ENCODE results near the gene HAUS2.

DNA sequence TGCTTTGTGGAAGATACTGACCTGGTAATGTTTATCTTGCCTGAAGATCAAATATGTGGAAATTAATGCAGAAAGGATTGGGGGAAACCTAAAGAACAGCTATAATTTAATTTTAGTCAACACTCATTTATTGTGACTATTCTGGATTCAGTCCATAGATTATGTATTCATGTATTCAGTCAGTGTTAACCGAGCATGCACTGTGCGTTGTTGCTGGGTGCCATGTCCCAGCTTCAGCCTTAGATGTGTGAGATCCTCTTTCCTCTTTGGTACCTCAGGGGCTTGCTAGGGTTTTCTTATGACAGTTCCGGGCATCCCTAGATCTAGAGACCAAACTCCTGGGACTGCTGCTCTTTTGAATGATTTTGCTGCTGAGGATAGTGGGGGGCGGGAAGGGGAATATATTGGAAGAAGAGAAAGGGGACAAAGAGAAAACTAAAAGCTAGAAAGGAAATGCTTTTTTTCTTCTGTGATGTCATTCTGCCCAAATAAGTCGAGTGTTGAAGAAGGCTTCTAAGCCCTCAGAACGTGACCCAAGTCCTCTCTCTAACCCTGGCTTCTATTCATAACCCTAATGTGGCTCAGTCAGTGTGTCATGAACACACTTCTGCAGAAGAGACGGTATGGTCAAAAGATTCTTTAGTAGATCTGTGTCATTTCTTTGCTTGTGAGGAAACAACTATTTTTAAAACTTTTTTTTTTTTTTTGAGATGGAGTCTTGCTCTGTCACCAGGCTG lies 60.3 kb downstream of the HAUS2 start:
- TF ChIP-seq CTCF (IDR thresholded peaks at IDR 0.05; ENCODE audit: borderline replicate concordance, extremely low read depth, low read length, poor library complexity, severe bottlenecking) (no peak), EZH2 (IDR thresholded peaks at IDR 0.05; ENCODE audit: borderline replicate concordance, low read depth, low read length, severe bottlenecking) (no peak)
